Measurements from ENCODE around the gene SEC14L3.

The SEC14L3 gene

DNA sequence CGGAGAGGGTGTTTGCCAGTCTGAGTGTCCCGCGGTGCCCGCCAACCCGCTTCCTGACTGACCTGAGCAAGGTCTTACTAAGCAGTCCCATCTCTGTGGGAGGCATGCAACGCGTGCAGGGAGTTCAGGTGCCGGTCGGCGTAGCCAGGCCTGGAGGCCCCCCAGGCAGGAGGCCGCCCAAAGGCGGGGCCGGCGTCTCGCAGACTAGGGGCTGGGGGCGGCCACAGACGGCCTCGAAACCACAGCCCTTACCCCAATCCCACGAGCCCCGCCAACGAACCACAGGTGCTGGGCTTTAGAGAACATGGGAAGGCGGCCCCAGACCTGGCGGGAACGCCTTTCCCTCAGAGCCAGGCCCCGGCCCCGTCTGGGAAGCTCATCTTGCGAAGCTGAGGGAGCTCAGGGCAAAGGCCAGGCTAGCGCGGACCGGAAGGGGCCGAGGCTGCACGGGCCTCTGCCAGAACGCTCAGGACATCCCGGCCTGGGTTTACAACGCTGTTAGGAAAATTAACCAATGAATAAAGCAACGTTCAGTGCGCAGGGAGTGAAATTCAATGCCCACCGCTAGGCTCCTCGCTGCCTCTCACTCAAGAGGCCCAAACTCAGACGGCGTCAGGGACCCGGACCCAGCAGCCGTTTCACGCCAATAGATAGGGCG is 48.4 kb downstream of the SEC14L3 start:
- DNase-seq (ENCODE audit: low read depth): no peak

DNA sequence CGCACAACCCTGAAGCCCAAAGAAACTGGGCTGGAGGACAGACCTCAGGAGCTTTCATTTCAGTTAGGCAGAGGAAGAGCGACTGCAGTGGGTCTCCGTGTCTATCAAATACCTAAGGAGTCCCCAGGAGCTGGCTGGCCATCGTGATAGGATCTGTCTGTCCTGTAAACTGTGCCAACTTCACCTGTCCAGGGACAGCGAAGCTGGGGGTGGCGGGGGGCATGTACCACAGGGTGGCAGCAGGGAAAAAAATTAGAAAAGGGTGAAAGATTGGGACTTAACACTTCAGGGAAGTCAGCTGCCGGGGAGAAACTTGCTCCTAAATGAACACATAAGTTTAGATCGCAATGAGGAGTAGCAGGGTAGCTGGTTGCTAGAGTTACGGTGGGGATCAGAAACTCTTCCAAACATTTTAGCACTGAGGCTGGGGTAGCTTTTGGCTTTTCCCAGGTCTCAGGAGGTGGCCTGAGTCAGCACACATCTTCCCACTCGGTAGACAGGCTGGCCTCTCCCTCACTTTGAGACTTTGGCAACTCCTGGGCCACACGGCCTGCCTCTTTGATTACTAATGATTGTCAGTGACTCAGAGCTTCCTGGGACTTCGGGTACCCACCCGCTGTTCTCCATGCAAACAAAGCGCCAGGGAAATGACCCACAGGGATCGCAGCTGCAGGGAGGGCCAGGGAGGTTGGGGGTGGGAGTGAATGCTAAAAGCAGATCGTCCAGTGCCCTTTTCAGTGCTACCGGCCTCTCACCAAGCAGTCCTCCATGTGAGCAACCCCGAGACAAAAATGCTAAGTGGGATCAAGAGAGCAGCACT is 49.1 kb downstream of the SEC14L3 start:
- no peak for DNase-seq (ENCODE audit: low read depth)

DNA sequence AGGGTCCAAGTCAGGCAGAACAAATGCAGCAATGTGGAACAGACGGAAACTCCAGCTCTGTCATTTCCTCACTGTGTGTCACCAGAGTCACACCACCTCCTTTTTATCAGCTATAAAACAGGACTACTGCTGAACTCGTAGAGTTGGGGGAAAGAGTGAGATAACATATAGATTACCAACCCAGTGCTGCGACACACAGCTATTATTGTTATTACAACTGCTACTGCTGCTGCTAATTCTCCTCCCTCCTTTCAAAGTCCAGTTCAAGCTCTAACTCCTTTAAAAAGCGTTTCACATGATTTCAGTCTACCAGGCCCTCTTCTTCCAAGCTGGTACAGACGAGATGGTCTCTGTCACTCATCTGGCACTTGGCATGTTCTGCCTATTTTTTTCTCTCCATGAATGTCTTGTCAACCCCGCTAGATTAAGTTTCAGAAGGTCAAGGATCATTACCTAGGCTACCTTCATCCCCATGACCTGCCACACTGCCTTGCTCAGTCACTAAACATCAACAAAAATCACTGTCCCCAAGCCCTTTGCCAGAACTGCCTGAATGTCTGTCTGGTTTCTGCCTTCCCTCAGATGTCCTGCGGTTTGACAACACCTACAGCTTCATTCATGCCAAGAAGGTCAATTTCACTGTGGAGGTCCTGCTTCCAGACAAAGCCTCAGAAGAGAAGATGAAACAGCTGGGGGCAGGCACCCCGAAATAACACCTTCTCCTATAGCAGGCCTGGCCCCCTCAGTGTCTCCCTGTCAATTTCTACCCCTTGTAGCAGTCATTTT is 49.9 kb downstream of the SEC14L3 start:
- DNase-seq (ENCODE audit: low read depth): no peak

DNA sequence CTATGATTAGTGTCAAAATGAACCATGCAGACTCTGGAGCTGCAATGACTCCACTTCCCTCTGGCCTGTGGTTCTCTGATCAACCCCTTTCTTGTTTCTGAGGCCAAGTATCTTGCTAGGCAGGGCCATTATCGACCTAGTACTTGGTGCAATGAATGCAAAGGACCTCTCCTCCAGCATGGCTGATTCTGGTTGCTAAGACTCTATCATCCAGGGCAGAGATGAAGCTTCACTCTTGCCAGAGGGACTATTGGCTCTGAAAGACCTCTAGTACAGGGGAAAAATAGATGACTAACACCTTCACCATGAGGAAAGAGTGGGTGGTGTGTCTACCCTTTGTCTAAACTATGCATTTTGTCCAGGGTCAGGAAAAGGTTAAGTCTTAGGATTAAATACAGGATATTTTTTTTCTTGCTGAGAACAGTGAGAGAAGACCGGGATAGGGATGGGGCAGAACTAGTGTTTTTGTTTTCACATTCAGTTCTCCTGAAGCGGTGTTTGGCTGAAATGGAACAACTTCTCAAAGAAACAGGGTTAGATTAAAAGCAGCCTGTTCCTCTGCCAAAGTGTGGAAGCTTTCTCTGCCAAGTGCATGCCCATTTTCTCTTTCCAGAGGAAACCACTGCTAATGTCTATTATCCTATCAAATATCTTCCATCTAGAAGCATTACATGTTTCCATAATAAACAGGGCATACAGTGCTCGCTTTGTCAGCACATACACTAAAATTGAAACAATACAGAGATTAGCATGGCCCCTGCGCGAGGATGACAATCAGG is 51.3 kb downstream of the SEC14L3 start:
- DNase-seq (ENCODE audit: low read depth): no peak

DNA sequence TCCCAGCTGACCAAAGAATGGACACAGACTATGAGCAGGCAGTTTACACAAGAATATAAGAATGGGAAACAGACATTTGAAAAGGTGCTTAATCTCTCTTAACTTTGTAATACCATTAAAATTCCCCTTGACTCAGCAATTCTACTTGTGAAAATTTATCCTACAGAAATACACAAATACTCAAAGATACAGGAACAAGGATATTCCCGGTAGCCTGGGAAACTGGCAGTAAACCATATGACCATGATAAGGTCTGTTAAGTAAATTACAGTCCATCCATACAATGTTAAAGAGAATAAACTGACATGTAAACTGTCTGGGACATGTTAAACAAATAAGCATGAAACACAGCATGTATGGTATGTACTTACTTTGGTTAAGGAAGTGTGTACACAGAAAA is 55.0 kb downstream of the SEC14L3 start:
- no peak for DNase-seq (ENCODE audit: low read depth)

DNA sequence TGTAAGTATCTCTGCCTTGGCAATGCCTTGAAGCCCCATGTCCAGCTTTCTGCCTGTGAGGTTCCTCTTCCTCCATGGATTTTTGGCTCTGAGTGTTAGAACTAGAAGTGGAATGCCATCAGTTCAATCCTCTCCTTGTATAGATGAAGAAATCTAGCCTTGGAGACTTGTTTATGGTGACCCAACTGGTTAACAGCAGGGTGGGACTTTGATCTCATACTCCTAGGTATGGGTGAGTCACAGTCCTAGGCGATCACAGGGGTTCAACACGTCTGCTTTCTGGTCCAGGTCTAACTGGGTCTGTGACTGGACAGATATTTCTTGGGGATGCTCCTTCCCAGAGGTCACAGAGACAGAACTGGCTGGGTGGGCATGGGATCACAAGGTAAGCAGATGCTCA is 55.4 kb downstream of the SEC14L3 start:
- DNase-seq (ENCODE audit: low read depth): no peak

DNA sequence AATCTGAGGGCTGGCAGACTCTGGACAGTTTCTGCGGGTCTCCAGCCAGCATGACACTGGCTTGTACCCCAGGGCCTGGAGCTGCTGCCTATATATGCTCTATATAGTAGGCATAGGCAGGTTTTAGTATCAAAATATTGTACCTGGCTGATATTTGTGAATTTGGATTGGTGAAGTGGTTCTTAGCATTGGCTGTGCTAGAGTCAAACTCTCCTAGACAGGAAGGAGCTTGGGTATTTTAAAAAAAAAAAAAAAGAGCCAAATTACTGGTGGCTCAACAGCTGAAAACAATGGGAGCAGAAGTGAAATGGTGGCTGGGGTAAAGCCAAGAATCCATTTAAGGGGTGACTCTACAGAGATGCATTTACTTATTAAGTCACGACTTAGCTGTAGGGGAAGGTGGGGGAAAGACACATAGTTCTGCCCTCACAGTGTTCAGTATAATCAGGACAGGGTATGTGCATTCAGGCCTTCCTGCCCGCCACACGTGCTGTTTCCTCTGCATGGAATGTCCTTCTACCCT is 57.2 kb downstream of the SEC14L3 start:
- no peak for DNase-seq (ENCODE audit: low read depth)

DNA sequence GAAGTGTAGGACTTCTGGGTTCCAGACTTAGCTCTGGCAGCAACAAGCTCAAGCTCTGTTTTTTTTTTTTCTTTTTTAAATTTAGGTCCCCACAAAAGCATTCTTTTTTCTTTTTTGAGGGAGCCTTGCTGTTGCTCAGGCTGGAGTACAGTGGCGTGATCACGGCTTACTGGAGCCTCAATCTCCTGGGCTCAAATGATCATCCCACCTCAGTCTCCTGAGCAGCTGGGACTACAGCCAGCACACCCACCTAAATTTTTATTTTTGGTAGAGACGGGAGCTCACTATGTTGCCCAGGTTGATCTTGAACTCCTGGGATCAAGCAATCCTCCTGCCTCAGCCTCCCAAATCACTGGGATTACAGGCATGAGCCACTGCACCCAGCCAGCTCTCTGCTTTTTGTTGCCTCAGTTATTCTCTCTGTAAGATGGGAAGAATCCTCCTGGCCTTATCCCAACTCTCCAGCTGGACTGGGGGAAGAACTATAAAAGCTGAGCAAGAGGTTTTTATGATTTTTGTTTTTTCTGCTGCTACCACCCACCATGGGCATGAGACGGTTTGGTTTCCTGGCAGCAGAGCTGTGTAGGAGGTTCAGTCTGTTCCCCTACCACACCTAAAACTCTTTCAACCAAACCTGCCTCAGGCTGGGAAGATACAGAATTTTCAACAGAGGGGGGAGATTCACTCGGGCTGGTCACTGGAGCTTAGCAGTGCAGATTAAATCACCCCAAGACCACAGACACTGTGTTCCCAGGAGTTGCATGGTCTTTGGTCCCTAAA is 57.9 kb downstream of the SEC14L3 start:
- no peak for DNase-seq (ENCODE audit: low read depth)

DNA sequence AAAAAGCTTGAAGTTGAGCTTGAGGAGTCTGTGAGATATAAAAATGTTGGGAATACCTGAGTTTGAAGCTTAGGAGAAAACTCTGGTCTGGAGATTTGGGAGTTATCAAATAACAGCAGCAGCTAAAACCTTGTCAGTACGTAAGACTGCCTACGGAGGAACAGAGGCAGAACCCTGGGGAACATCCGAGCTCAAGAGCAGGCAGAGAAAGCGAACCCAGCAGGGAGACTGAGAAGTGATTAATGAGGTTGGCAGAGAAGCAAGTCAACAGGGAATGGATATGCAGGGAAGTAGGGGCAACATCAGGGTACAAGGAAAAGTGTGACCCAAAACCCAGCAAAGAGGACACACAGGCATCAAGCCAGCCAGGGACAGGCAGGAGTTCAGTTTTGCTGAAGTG is 58.8 kb downstream of the SEC14L3 start:
- no peak for DNase-seq (ENCODE audit: low read depth)

DNA sequence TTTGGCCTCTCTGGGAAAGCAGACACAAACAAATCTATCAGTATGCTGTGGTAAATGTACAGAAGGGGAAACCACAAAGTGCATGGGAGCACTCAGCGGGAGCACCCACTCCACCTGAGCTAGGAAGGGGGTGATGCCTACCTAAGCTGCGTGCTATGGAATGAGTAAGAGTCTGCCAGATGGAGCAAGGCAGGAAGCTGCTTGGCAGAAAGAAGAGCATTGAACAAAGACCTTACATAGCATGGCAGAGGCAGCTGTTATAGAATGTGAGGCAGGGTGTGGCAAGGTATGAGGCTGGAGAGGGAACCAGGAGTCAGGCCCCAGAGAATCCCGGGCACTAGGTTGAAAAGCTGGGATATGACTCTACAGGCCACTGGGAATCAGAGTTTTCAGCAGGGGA is 60.0 kb downstream of the SEC14L3 start:
- DNase-seq (ENCODE audit: low read depth): no peak

Measured in activated T-cell treated with anti-CD3 and anti-CD28 coated beads for 1 hour (primary cell).